Measurements from ENCODE around the gene LHFPL5. TPM values are rescaled to one million over a fixed set of nuclear protein-coding genes. Genes with fewer than 3 reads are reported as not detected.

LHFPL5 gene
- total and polyA plus RNA-seq, 2 of the 13 experiments (the other 11 are each of a cell fraction or from before 2014, with no cell fraction given), result 0.03 TPM; not detected in 1

DNA sequence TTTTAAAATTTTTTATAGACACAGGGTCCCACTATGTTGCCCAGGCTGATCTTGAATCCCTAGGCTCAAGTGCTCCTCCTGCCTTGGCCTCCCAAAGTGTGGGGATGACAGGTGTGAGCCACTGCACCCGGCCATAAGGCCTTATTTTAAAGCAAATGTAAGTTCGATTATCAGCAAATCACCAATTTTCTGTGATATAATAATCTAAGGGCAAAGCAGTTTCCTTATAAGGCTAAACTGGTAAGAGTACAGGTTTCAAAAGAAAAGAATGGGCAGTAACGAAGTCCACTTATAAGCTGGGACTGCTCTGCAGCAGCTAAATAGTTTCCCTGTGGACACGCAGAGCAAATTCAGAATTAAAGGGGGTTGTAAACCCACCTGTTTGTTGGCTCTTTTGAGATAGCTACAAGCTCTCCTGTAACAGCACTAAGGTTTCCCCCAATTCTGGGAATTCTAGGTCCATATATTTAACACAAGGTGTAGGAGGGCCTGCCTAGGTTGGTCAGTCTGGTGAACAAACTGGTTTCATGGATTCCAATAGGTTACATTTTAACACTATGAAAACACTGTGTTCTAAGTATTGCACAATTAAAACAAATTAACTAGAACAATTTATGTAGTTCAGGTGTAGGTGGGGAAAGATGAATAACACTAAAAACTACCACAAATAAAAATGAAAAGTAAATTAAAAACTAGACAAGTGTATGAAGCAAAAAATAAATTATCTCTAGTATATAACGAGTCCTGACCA, 26.3 kb downstream of the LHFPL5 start (continued):
- TF ChIP-seq, protein P1, sequence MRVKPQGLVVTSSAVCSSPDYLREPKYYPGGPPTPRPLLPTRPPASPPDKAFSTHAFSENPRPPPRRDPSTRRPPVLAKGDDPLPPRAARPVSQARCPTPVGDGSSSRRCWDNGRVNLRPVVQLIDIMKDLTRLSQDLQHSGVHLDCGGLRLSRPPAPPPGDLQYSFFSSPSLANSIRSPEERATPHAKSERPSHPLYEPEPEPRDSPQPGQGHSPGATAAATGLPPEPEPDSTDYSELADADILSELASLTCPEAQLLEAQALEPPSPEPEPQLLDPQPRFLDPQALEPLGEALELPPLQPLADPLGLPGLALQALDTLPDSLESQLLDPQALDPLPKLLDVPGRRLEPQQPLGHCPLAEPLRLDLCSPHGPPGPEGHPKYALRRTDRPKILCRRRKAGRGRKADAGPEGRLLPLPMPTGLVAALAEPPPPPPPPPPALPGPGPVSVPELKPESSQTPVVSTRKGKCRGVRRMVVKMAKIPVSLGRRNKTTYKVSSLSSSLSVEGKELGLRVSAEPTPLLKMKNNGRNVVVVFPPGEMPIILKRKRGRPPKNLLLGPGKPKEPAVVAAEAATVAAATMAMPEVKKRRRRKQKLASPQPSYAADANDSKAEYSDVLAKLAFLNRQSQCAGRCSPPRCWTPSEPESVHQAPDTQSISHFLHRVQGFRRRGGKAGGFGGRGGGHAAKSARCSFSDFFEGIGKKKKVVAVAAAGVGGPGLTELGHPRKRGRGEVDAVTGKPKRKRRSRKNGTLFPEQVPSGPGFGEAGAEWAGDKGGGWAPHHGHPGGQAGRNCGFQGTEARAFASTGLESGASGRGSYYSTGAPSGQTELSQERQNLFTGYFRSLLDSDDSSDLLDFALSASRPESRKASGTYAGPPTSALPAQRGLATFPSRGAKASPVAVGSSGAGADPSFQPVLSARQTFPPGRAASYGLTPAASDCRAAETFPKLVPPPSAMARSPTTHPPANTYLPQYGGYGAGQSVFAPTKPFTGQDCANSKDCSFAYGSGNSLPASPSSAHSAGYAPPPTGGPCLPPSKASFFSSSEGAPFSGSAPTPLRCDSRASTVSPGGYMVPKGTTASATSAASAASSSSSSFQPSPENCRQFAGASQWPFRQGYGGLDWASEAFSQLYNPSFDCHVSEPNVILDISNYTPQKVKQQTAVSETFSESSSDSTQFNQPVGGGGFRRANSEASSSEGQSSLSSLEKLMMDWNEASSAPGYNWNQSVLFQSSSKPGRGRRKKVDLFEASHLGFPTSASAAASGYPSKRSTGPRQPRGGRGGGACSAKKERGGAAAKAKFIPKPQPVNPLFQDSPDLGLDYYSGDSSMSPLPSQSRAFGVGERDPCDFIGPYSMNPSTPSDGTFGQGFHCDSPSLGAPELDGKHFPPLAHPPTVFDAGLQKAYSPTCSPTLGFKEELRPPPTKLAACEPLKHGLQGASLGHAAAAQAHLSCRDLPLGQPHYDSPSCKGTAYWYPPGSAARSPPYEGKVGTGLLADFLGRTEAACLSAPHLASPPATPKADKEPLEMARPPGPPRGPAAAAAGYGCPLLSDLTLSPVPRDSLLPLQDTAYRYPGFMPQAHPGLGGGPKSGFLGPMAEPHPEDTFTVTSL (CRISPR knock-in tag; IDR thresholded peaks at IDR 0.05; ENCODE audit: borderline replicate concordance), result no peak
- TF ChIP-seq JUNB (CRISPR knock-in tag; IDR thresholded peaks at IDR 0.05; ENCODE audit: borderline replicate concordance) (no peak), ZNF615 (CRISPR knock-in tag; IDR thresholded peaks at IDR 0.05; ENCODE audit: borderline replicate concordance) (no peak), RAD51 (IDR thresholded peaks at IDR 0.05; ENCODE audit: borderline replicate concordance) (no peak), SUZ12 (IDR thresholded peaks at IDR 0.05; ENCODE audit: low read depth, low read length) (no peak), RBM22 (optimal IDR thresholded peaks at IDR 0.05; ENCODE audit: low read length) (peak; percentile 67), KLF9 (CRISPR knock-in tag; IDR thresholded peaks at IDR 0.05; ENCODE audit: low read depth) (no peak), TEAD2 (CRISPR knock-in tag; IDR thresholded peaks at IDR 0.05) (no peak), CBX1 (IDR thresholded peaks at IDR 0.05; ENCODE audit: low read depth) (no peak), POLR2A (IDR thresholded peaks at IDR 0.05; ENCODE audit: insufficient read depth in 1 of 2, low read depth in 2 of 2, low read length in 2 of 2) (0 out of 4 replicates have a peak, but pooled peaks of 1 of the 2 experiments have one; percentile 15), ARNT2 (CRISPR knock-in tag; IDR thresholded peaks at IDR 0.05; ENCODE audit: low read depth) (no peak), PRMT3 (CRISPR knock-in tag; IDR thresholded peaks at IDR 0.05; ENCODE audit: borderline replicate concordance, low read depth) (no peak), STAT5B (CRISPR knock-in tag; IDR thresholded peaks at IDR 0.05) (no peak), CBX5 (CRISPR knock-in tag; IDR thresholded peaks at IDR 0.05; ENCODE audit: borderline replicate concordance) (no peak), ZNF138 (CRISPR knock-in tag; IDR thresholded peaks at IDR 0.05; ENCODE audit: low read depth) (no peak), ZBTB7B (CRISPR knock-in tag; IDR thresholded peaks at IDR 0.05) (no peak), NAIF1 (CRISPR knock-in tag; IDR thresholded peaks at IDR 0.05; ENCODE audit: borderline replicate concordance) (no peak)
- TF ChIP-seq, protein P2, sequence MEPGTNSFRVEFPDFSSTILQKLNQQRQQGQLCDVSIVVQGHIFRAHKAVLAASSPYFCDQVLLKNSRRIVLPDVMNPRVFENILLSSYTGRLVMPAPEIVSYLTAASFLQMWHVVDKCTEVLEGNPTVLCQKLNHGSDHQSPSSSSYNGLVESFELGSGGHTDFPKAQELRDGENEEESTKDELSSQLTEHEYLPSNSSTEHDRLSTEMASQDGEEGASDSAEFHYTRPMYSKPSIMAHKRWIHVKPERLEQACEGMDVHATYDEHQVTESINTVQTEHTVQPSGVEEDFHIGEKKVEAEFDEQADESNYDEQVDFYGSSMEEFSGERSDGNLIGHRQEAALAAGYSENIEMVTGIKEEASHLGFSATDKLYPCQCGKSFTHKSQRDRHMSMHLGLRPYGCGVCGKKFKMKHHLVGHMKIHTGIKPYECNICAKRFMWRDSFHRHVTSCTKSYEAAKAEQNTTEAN (CRISPR knock-in tag; conservative IDR thresholded peaks at IDR 0.05), result no peak
- TF ChIP-seq, protein P3, sequence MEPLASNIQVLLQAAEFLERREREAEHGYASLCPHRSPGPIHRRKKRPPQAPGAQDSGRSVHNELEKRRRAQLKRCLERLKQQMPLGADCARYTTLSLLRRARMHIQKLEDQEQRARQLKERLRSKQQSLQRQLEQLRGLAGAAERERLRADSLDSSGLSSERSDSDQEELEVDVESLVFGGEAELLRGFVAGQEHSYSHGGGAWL (CRISPR knock-in tag; IDR thresholded peaks at IDR 0.05), result no peak
- TF ChIP-seq, protein P4, sequence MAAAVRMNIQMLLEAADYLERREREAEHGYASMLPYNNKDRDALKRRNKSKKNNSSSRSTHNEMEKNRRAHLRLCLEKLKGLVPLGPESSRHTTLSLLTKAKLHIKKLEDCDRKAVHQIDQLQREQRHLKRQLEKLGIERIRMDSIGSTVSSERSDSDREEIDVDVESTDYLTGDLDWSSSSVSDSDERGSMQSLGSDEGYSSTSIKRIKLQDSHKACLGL (CRISPR knock-in tag; IDR thresholded peaks at IDR 0.05), result no peak
- TF ChIP-seq, protein P5, sequence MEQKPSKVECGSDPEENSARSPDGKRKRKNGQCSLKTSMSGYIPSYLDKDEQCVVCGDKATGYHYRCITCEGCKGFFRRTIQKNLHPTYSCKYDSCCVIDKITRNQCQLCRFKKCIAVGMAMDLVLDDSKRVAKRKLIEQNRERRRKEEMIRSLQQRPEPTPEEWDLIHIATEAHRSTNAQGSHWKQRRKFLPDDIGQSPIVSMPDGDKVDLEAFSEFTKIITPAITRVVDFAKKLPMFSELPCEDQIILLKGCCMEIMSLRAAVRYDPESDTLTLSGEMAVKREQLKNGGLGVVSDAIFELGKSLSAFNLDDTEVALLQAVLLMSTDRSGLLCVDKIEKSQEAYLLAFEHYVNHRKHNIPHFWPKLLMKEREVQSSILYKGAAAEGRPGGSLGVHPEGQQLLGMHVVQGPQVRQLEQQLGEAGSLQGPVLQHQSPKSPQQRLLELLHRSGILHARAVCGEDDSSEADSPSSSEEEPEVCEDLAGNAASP (CRISPR knock-in tag; IDR thresholded peaks at IDR 0.05; ENCODE audit: borderline replicate concordance), result no peak
